ENCODE measurements around the gene ZNF384. TPM values are rescaled to one million over a fixed set of nuclear protein-coding genes. Genes with fewer than 3 reads are reported as not detected.

The ZNF384 gene
- total RNA-seq, result 11.6 and 14.3 TPM in 2 replicates

GRCh38 chr12:6688999-6689882 is at the start of gene ZNF384:
TSS of gene ZNF384 (minus strand) at chr12:6689375. CDS start at chr12:6679520, 9,855 bp downstream.

DNA sequence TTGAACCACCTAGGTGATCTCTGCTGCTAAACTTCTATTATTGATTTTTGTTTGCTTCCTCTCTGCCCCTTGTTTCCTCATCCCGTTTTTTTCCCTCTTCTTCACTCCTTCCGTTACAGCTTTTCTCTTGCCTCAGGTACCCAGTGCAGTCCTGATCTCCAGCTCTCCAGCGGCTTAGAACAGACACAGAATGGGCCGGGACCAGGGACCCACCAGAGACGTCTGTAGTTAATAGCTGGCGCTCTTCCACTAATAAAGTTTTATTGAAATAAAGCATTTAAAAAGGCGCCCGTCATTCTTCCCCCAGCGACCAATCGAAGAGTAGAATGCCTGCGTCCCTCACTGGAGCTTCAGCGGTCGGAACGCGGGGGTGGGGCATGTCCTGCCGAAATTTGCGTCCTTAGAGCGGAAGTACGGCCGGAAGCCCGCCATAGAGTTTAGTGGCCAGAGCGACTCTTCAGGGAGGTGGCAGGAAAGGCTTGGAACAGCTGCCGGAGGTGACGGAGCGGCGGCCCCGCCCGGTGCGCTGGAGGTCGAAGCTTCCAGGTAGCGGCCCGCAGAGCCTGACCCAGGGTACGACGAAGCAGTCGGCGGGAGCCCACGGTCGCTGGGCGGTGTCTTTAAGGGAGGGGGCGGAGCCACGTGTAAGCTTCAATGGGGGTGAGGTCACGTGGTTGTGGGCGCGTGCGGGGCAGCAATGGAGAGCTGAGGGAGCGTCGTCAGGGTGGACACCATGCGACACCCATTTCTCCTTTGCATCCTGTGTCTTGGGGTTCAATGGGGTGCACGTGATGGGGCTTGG is 34.6 kb upstream of the ZNF384 start, which contains the start of gene COPS7A:
Gene COPS7A (plus strand): TSS at position 440 of the 802 bp plus-strand sequence. CDS start 611 bp downstream, outside the sequence.

GRCh38 chr12:6700646-6701051 is 11.5 kb upstream of the ZNF384 start, which contains the start of gene PIANP:
TSS of gene PIANP (minus strand) at chr12:6700815. CDS start at chr12:6698061, 2,754 bp downstream.

DNA sequence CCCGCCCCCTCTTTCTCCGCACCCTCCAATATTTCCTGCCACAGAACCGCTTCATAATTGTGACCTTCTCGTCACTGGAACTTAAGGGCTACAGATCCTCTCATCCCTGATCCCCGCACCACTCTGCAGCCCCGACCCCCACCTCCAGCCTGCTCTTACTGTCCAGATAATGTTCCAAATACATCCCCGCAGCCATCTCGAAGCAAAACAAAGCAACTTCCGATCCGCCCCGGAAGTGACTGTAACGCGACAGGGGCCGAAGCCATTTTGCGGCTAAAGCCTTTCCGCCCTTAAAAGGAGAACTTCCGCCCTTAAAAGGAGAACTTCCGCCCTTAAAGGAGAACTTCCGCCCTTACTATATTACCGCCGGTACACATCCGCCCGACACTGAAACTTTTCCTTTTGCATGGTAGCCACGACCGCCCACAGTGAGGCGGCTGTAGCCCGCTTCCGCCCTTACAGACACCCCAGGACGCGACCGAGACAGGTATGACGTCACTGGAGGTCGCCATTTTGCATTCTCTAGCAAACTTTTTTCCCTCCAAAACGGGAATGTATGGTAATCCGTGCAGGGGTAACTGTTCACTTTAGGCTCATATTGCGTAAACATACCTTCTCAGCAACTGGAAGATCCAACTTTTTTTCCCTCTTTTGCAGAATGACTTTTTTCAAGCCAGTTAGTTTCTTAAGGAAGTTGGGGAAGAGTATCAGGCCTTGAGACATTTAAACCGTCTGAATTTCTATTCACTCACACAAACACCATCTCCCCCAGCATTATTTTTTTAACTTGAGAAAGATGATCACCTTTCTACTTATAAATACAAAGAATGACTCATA is 26.1 kb downstream of the ZNF384 start, which contains the start of gene ING4:
Gene ING4 (minus strand): TSS at position 214 of the 837 bp plus-strand sequence. CDS start 18 bp downstream, at position 196.

GRCh38 chr12:6647083-6647604 is 42.0 kb downstream of the ZNF384 start, which contains the start of gene ACRBP:
TSS of gene ACRBP (minus strand) at chr12:6647432. CDS start at chr12:6647366, 66 bp downstream.

DNA sequence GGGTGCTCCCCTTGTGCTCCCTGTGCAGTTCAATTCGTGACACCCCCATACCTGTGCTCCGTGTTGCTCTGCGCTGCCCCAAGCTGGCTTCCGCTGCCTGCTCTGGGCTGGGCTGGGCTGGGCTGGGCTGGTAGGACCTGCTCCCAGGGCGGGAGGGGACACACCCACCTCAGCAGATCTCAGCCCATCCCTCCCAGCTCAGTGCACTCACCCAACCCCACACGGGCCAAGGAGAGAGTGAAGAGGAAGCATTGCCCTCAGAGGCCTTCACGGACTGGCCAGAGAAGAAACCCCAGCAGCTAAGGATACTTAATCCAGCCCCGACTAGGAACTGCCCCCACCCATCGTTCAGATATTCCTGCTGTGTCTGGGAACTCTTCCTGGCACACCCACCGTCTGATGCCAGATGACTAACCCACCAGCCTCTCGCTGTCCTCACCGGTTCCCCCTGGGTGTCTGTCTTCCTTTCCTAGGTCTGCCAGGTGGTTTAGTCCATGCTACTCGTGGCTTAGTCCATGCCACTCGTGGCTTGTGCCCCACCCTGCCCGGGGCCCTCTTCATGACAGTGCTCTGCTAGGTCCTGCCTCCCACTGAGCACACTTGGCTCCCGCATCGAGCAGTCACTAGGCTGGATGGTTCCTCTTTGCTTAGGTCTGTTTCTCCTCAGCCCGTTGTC is 53.2 kb downstream of the ZNF384 start, which contains the start of gene LPAR5:
Gene LPAR5 (minus strand): TSS at position 104 of the 676 bp plus-strand sequence. CDS start 14,711 bp downstream, outside the sequence.

Other genes starting within 250 kb of the ZNF384 start
- gene CD27, start 244.4 kb downstream of the ZNF384 start, total RNA-seq, result not detected in 2 replicates
- 4.4 and 4.5 TPM in 2 replicates for gene TAPBPL, start 237.3 kb downstream of the ZNF384 start, total RNA-seq
- 0.62 and 2.3 TPM in 2 replicates for gene VAMP1, start 218.7 kb downstream of the ZNF384 start, total RNA-seq
- 103 and 161 TPM in 2 replicates for gene MRPL51, start 196.1 kb downstream of the ZNF384 start, total RNA-seq
- 36.9 and 103 TPM in 2 replicates for gene NCAPD2, start 195.3 kb downstream of the ZNF384 start, total RNA-seq
- 6,486 and 6,733 TPM in 2 replicates for gene GAPDH, start 154.9 kb downstream of the ZNF384 start, total RNA-seq
- gene IFFO1, start 133.3 kb downstream of the ZNF384 start, total RNA-seq, result 0.46 and 1.2 TPM in 2 replicates
- gene NOP2, start 121.1 kb downstream of the ZNF384 start, total RNA-seq, result 46.0 and 61.7 TPM in 2 replicates
- gene CHD4, start 82.0 kb downstream of the ZNF384 start, total RNA-seq, result 153 and 169 TPM in 2 replicates
- gene LPAR5, start 53.4 kb downstream of the ZNF384 start, total RNA-seq, result 15.7 and 17.6 TPM in 2 replicates
- 0.16 TPM in 1 of 2 replicates, not detected in the other for gene ACRBP, start 41.9 kb downstream of the ZNF384 start, total RNA-seq
- gene ING4, start 26.3 kb downstream of the ZNF384 start, total RNA-seq, result 12.8 and 22.3 TPM in 2 replicates
- gene PIANP, start 11.4 kb upstream of the ZNF384 start, total RNA-seq, result not detected in 2 replicates
- 78.2 and 94.5 TPM in 2 replicates for gene COPS7A, start 34.7 kb upstream of the ZNF384 start, total RNA-seq
- gene MLF2, start 63.8 kb upstream of the ZNF384 start, total RNA-seq, result 359 and 402 TPM in 2 replicates
- 102 and 124 TPM in 2 replicates for gene PTMS, start 77.0 kb upstream of the ZNF384 start, total RNA-seq
- 0.08 TPM in 1 of 2 replicates, not detected in the other for gene LAG3, start 83.1 kb upstream of the ZNF384 start, total RNA-seq
- gene CD4, start 100.2 kb upstream of the ZNF384 start, total RNA-seq, result not detected in 2 replicates
- not detected in 2 replicates for gene GPR162, start 132.4 kb upstream of the ZNF384 start, total RNA-seq
- 10.6 and 15.9 TPM in 2 replicates for gene P3H3, start 139.0 kb upstream of the ZNF384 start, total RNA-seq
- gene GNB3, start 151.6 kb upstream of the ZNF384 start, total RNA-seq, result 0.47 and 0.49 TPM in 2 replicates
- 16.6 and 52.9 TPM in 2 replicates for gene CDCA3, start 161.9 kb upstream of the ZNF384 start, total RNA-seq
- gene USP5, start 162.8 kb upstream of the ZNF384 start, total RNA-seq, result 62.9 and 69.8 TPM in 2 replicates
- gene TPI1, start 178.2 kb upstream of the ZNF384 start, total RNA-seq, result 989 and 1,326 TPM in 2 replicates
- gene SPSB2, start 183.9 kb upstream of the ZNF384 start, total RNA-seq, result 12.8 and 13.2 TPM in 2 replicates
- gene LRRC23, start 215.4 kb upstream of the ZNF384 start, total RNA-seq, result 4.1 and 6.2 TPM in 2 replicates
- 0.68 and 2.1 TPM in 2 replicates for gene ENO2, start 225.2 kb upstream of the ZNF384 start, total RNA-seq
- gene ATN1, start 238.6 kb upstream of the ZNF384 start, total RNA-seq, result 8.4 and 17.5 TPM in 2 replicates

All from hair follicular keratinocyte (primary cell).